ENCODE data around the gene TRMT1.
"Not testable (repeated sequence)": the region's sequence is repeated elsewhere in the genome, so short reads cannot be mapped to it uniquely, and the experiment has no call there.

TRMT1 gene

DNA sequence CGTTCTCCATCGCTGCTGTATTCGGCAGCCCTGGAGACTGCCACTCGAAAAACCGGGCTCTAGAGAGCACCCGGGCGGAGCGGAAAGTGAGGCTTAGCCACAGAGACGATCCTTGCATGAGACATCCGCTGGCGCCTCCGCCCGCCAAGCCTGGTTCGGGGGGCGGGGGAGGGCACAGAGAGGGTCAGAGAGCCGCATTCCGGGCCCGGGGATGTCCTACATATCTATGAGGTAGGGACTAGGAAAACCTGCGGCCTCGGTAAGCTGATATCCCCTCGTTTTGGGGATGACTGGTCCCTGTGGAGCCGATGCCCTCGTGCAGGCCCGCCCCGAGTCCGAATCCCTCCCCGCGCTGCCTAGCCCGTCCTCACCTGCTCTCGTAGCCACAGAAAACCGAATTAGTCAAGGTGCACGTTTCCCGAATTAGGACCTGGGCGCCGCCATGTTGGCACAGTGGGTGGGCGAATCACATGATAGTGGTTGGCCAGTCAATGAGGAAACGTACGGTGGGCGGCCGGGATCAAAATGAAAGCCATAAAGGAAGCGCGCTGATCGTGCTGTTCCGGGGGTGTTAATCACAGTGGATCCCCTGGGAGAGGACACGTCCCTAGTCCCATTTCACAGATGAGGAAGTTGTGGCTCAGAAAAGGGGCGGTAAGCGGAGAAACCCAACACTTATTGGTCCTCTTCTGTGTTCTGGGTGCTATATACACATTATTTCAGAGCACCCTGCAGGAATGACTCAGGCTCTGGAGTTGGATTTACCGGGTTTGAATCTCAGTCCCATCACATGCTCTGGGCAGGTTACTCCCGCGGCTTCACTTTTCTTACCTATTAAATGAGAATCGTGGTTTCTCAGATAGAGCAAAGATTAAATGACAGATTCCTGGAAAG lies at the start of gene TRMT1:
TSS of gene TRMT1 (minus strand) at position 459 of the 894 bp plus-strand sequence. CDS start at position 118, 341 bp downstream.
- peak; percentile 50 for DNase-seq (ENCODE audit: low read depth)
- TF ChIP-seq, protein P1, sequence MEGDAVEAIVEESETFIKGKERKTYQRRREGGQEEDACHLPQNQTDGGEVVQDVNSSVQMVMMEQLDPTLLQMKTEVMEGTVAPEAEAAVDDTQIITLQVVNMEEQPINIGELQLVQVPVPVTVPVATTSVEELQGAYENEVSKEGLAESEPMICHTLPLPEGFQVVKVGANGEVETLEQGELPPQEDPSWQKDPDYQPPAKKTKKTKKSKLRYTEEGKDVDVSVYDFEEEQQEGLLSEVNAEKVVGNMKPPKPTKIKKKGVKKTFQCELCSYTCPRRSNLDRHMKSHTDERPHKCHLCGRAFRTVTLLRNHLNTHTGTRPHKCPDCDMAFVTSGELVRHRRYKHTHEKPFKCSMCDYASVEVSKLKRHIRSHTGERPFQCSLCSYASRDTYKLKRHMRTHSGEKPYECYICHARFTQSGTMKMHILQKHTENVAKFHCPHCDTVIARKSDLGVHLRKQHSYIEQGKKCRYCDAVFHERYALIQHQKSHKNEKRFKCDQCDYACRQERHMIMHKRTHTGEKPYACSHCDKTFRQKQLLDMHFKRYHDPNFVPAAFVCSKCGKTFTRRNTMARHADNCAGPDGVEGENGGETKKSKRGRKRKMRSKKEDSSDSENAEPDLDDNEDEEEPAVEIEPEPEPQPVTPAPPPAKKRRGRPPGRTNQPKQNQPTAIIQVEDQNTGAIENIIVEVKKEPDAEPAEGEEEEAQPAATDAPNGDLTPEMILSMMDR (IDR thresholded peaks at IDR 0.05; ENCODE audit: control insufficient read depth, insufficient read depth, low read depth, low read length, missing control alignments) = no peak
- H3K4me3 ChIP-seq (ENCODE audit: control insufficient read depth, low read depth, low read length) = peak within 1 kb of the TSS; percentile 72

DNA sequence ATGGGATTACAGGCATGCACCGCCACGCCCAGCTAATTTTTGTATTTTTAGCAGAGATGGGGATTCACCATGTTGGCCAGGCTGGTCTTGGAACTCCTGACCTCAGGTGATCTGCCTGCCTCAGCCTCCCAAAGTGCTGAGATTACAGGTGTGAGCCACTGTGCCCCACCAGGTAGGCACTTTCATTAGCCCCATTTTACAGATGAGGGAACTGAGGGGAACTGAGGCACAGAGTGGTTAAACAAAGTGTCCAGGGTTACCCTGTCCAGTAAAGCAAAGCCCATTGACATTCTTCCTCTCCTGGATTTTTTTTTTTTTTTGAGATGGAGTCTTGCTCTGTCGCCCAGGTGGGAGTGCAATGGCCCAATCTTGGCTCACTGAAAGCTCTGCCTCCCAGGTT lies 49.6 kb upstream of the TRMT1 start:
- DNase-seq (ENCODE audit: low read depth); H3K4me3 ChIP-seq (ENCODE audit: control insufficient read depth, low read depth, low read length): not testable (repeated sequence)

DNA sequence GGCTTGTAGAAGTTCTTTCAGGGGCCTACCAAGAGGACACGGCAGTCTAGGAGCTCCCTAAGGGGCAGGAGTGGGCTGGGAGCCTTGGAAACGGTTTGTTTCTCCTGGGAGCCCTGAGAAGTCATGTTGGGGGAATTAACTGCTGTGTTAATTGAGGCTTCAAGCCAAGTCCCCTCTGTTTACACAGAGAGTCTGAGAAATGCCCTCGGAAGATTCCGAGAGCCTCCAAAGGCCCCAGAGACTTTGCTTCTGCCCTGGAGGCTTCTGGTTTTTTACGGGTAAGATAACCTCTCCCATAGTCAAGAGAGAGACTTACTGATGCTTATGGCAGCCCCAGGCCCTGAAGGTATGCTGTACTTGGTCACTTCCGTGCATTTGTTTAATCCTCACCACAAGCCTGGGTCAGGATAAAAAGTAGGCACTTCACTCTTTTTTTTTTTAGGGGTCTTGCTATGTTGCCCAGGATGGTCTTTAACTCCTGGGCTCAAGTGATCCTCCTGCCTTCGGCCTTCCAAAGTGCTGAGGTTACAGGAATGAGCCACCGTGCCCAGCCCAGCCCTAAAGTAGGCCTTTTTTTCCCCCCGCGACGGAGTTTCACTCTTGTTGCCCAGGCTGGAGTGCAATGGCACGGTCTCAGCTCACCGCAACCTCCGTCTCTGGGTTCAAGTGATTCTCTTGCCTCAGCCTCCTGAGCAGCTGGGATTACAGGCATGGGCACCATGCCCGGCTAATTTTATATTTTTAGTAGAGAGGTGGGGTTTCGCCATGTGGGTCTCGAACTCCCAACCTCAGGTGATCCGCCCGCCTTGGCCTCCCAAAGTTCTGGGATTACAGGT lies 48.8 kb upstream of the TRMT1 start:
- DNase-seq (ENCODE audit: low read depth) = no peak

DNA sequence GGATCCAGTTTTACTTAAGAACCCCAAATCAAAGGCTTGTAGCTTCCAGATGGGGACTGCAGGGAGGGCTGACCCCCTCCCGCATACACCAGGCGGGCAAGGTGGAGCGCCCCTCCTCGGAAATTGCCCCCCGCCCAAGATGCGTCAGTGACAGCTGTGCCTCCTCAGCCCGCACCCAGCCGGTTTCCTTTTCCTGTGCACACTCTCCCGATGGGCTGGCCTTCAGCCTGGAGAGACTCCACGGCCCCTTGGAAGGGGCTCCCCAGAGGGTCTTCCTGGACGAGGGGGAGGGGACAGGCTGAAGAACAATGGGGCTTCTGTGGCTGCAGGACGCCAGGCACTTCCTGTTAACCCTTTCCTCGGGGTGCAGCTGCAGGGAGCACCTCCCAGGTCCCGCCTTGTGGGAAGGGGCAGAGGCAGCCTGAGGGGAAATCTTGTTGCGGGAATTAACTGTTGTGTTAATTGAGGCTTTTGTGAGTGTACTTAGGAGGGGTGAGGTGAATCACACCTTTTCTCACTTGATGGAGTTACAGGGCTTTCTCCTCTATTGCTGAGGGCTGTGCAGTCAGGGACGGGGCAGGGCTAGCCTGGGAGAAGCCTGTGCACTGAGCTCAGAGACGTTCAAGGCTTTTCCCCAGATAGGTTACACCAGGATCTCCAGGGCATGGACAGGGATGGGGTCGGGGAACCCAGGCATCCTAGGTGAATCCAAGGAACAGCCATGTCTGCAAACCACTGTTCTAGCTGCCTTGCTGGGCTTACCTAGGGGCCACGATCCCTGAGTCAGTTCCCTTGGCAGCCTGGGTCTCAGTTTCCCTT lies 48.0 kb upstream of the TRMT1 start:
- TF ChIP-seq, protein P1 (IDR thresholded peaks at IDR 0.05; ENCODE audit: control insufficient read depth, insufficient read depth, low read depth, low read length, missing control alignments) = no peak
- H3K4me3 ChIP-seq (ENCODE audit: control insufficient read depth, low read depth, low read length) = peak overlapping the region; percentile 1
- no peak for DNase-seq (ENCODE audit: low read depth)

More for the DNA sequence above, 48.8 kb upstream of the TRMT1 start:
- no peak overlapping the region for H3K4me3 ChIP-seq (ENCODE audit: control insufficient read depth, low read depth, low read length)
- TF ChIP-seq, protein P1 (IDR thresholded peaks at IDR 0.05; ENCODE audit: control insufficient read depth, insufficient read depth, low read depth, low read length, missing control alignments) = no peak

DNA sequence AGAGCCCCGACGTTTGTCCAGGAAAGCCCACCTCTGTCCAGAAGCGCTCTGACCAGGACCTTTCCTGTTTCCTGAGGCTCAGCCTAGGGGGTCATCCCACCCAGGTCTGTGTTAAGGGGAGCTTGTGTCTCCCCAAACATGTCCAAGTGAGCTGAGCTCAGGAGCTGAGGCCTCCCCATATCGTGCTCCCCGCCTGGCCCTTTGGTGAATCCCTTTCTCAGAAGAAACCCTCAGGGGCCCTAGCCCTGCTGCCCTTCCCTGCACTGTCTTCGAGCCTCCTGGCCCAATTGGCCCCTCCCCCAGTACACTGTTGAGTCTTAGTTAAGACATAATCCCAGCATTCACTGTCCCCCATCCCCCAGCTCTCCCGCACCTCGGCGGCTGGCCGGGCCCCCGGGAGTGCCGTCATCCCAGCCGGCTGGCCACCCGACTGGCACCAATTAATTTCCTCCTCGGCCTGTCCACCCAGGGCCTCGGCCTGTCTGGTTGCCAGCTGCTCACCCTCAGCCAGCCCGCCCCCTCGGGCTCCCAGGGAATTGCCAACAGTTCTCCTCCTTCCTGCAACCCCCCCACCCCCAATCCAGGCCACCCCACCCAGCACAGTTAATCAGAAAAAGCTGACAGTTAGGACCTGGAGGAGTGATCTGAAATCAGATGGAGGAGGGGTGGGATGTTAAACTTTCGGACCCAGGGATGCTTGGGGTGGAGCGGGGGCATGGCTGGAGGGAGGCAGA lies 47.2 kb upstream of the TRMT1 start:
- TF ChIP-seq, protein P1 (IDR thresholded peaks at IDR 0.05; ENCODE audit: control insufficient read depth, insufficient read depth, low read depth, low read length, missing control alignments) = no peak
- H3K4me3 ChIP-seq (ENCODE audit: control insufficient read depth, low read depth, low read length) = peak overlapping the region; percentile 1
- no peak for DNase-seq (ENCODE audit: low read depth)

DNA sequence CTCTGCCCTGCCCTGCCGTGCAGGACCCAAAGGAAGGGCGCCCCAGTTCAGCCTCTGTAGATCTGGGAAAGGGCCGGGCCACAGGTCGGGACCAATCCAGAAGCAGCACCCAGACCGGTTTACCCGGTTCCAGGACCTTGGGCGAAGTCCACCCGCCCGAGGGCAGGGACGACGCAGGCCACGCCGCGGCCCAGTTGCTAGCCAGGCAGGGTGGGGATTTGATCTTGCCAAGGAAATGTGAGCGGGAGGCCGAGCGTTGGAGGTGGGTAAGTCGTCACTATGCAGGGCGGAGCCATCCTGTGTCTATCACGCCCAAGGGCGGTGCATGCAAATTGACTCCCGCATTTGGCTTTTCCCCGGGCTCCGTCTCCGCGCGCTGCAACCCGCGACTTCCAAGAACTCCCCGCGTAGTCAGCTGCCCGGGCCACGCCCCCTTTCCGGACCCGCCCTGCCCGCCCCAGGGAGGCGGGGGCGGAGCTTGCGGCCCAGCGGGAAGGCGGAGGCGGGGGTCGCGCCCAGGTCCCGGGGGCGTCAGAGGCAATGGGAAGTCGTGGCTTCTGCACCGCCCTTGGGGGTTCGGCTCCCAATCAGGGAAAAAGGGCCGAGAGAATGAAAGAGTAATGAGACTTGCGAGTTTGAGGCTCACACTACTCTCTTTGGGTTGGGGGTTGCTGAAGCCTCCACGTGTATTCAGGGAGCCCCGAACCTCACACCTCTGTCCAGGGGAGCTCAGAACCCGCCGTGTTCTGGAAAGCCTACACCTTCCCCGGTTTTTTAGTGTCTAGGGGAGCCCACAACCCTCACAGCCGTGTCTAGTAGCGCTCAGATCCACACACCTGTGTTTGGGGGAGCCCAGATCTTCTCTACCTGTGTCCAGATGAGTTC lies 46.4 kb upstream of the TRMT1 start:
- DNase-seq (ENCODE audit: low read depth) = peak; percentile 91
- H3K4me3 ChIP-seq (ENCODE audit: control insufficient read depth, low read depth, low read length) = peak overlapping the region; percentile 32
- TF ChIP-seq, protein P1 (IDR thresholded peaks at IDR 0.05; ENCODE audit: control insufficient read depth, insufficient read depth, low read depth, low read length, missing control alignments) = no peak
